Measurements from ENCODE around the gene MAGI2. TPM values are rescaled to one million over a fixed set of nuclear protein-coding genes. Genes with fewer than 3 reads are reported as not detected.

Gene MAGI2
- total RNA-seq, 1 donor from 2014 or later: 10.7 TPM

DNA sequence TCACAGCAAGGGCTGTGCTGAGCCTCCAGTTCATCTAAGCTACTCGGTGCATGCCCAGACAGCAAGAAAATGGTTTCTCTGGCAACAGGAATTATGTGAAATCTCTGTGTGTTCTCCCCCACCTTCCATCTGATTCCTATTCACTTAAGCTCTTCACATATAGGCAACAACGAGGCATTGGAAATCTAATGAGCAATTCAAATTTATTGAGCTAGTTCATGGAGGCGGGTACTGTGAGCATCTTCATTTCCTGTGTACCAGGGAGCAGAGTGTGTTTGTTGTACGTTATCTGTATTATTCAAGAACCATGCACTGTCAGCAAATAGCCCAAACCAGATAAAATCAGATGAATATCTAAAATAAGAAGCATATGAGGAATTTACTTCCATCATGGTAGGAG lies 739.1 kb downstream of the MAGI2 start:
- no peaks in the 10 kb centered on the region for H3K27me3 Mint-ChIP-seq (ENCODE audit: unreplicated experiment)
- H3K36me3 Mint-ChIP-seq (ENCODE audit: unreplicated experiment): no peaks in the 10 kb centered on the region
- no peak for DNase-seq (ENCODE audit: extremely low spot score, unreplicated experiment)
- no peaks in the 10 kb centered on the region for H3K9me3 Mint-ChIP-seq (ENCODE audit: unreplicated experiment)
- TF ChIP-seq, protein P1, sequence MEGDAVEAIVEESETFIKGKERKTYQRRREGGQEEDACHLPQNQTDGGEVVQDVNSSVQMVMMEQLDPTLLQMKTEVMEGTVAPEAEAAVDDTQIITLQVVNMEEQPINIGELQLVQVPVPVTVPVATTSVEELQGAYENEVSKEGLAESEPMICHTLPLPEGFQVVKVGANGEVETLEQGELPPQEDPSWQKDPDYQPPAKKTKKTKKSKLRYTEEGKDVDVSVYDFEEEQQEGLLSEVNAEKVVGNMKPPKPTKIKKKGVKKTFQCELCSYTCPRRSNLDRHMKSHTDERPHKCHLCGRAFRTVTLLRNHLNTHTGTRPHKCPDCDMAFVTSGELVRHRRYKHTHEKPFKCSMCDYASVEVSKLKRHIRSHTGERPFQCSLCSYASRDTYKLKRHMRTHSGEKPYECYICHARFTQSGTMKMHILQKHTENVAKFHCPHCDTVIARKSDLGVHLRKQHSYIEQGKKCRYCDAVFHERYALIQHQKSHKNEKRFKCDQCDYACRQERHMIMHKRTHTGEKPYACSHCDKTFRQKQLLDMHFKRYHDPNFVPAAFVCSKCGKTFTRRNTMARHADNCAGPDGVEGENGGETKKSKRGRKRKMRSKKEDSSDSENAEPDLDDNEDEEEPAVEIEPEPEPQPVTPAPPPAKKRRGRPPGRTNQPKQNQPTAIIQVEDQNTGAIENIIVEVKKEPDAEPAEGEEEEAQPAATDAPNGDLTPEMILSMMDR (IDR thresholded peaks at IDR 0.05): no peak
- H3K27ac Mint-ChIP-seq (ENCODE audit: unreplicated experiment): no peak overlapping the region
- peaks cover 4% of the 10 kb centered on the region for H3K4me1 Mint-ChIP-seq (ENCODE audit: unreplicated experiment)
- H3K4me3 Mint-ChIP-seq (ENCODE audit: unreplicated experiment): no peak overlapping the region

DNA sequence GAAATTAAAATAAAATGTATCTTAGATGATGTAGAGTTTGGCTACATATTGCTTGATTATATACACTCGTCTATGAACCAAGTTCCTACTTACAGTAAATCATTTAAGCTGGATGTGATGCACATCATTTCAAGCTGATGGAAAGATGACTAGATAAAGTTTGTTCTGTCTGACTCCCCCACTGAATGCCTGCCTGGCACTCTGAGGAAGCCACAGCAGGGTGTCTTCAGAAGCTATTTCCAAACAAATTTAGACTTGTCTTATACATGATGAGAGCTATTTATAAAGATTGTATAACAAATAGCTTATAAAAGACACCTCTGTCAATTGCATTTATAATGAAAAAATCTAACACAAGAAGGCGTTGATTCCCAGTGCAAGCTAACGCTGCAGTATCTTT lies 741.4 kb downstream of the MAGI2 start:
- H3K4me3 Mint-ChIP-seq (ENCODE audit: unreplicated experiment): no peak overlapping the region
- peaks cover 4% of the 10 kb centered on the region for H3K4me1 Mint-ChIP-seq (ENCODE audit: unreplicated experiment)
- H3K27me3 Mint-ChIP-seq (ENCODE audit: unreplicated experiment): no peaks in the 10 kb centered on the region
- H3K9me3 Mint-ChIP-seq (ENCODE audit: unreplicated experiment): no peaks in the 10 kb centered on the region
- no peak overlapping the region for H3K27ac Mint-ChIP-seq (ENCODE audit: unreplicated experiment)
- TF ChIP-seq, protein P1 (IDR thresholded peaks at IDR 0.05): no peak
- no peaks in the 10 kb centered on the region for H3K36me3 Mint-ChIP-seq (ENCODE audit: unreplicated experiment)
- no peak for DNase-seq (ENCODE audit: extremely low spot score, unreplicated experiment)

DNA sequence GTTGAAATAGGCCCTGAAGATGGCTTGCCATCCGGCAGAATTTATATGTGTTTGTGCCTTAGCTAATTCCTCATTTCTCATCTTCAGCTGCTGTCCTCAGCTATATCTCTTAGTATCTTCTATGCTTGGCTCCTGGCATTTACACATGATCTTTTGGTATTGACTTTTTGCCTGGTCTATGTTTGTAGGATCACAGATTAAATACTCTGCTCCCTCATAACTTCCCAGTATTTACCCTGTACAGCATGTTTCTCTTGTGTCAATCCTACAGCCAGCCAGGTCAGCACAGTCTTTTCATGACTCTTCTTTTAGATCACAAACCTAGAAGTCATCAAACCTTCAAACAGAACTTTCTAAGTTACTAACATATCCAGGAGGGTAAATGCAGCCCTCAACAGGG lies 743.8 kb downstream of the MAGI2 start:
- Mint-ChIP-seq H3K36me3 (ENCODE audit: unreplicated experiment) (no peaks in the 10 kb centered on the region), H3K9me3 (ENCODE audit: unreplicated experiment) (no peaks in the 10 kb centered on the region), H3K4me1 (ENCODE audit: unreplicated experiment) (peaks cover 4% of the 10 kb centered on the region), H3K27ac (ENCODE audit: unreplicated experiment) (no peak overlapping the region), H3K4me3 (ENCODE audit: unreplicated experiment) (no peak overlapping the region), H3K27me3 (ENCODE audit: unreplicated experiment) (no peaks in the 10 kb centered on the region)
- TF ChIP-seq, protein P1 (IDR thresholded peaks at IDR 0.05): no peak
- no peak for DNase-seq (ENCODE audit: extremely low spot score, unreplicated experiment)

DNA sequence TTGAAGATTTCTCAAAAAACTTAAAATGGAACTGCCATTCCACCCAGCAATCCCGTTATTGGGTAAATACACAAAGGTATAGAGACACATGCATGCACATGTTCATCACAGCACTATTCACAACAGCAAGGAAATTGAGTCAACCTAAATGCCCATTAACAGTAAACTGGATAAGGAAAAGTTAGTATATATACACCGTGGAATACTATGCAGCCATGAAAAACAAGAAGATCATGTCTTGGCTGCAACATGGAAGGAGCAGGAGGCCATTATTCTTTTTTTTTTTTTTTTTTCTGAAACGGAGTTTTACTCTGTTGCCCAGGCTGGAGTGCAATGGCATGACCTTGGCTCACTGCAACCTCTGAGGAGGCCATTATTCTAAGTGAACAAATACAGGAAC lies 749.0 kb downstream of the MAGI2 start:
- TF ChIP-seq, protein P1 (IDR thresholded peaks at IDR 0.05): no peak
- Mint-ChIP-seq H3K27ac (ENCODE audit: unreplicated experiment) (no peak overlapping the region), H3K4me1 (ENCODE audit: unreplicated experiment) (peaks cover 11% of the 10 kb centered on the region), H3K4me3 (ENCODE audit: unreplicated experiment) (no peak overlapping the region), H3K9me3 (ENCODE audit: unreplicated experiment) (peaks cover 5% of the 10 kb centered on the region), H3K27me3 (ENCODE audit: unreplicated experiment) (no peaks in the 10 kb centered on the region), H3K36me3 (ENCODE audit: unreplicated experiment) (no peaks in the 10 kb centered on the region)
- DNase-seq (ENCODE audit: extremely low spot score, unreplicated experiment): no peak

DNA sequence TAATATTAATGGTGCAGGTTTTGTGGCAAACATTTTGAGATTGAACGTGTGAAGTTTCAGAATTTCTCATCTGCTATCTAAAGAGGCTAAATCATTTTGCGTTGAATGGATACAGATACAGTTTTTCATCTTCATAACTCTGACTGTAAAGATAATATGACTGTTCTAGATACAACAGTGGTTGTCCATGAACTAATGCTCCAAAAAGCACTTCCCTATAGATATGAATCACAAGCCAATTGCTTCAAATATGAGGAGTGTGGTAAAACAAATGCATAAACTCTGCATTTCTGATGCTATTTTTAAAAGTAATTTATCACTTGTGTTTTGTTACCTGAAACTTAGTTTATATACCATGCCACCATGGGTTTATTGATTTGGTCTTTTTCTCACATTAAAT lies 750.1 kb downstream of the MAGI2 start:
- Mint-ChIP-seq H3K36me3 (ENCODE audit: unreplicated experiment) (no peaks in the 10 kb centered on the region), H3K27me3 (ENCODE audit: unreplicated experiment) (no peaks in the 10 kb centered on the region), H3K4me1 (ENCODE audit: unreplicated experiment) (peaks cover 11% of the 10 kb centered on the region), H3K9me3 (ENCODE audit: unreplicated experiment) (peaks cover 5% of the 10 kb centered on the region), H3K4me3 (ENCODE audit: unreplicated experiment) (no peak overlapping the region), H3K27ac (ENCODE audit: unreplicated experiment) (no peak overlapping the region)
- no peak for DNase-seq (ENCODE audit: extremely low spot score, unreplicated experiment)
- TF ChIP-seq, protein P1 (IDR thresholded peaks at IDR 0.05): no peak

Measured in osteocyte (in vitro differentiated cells).